GM12873 (cell line): ENCODE measurements around the gene PPP2R2D.

Experiments
- CTCF ChIP-seq: IDR thresholded peaks from 2 replicates; pipeline ENCODE4 v1.5.1; 2012; ENCODE audit warnings: low read depth, mild to moderate bottlenecking, moderate library complexity, low read length, control low read depth; ENCODE audit not compliant: insufficient read depth; ENCODE audit errors: missing control alignments

Gene PPP2R2D

GRCh38 chr10:131963811-131964210, 63.0 kb downstream of the PPP2R2D start:
- no peak for TF ChIP-seq CTCF

- no peak for TF ChIP-seq CTCF
These were observed 63.5 kb downstream of the PPP2R2D start for GRCh38 chr10:131964298-131964697.

GRCh38 chr10:131968949-131969348, 68.1 kb downstream of the PPP2R2D start:
- TF ChIP-seq CTCF = no peak

- no peak for TF ChIP-seq CTCF
These were observed 70.1 kb downstream of the PPP2R2D start for GRCh38 chr10:131970946-131971345.

GRCh38 chr10:131971591-131971990, 70.8 kb downstream of the PPP2R2D start:
- no peak for TF ChIP-seq CTCF

GRCh38 chr10:131972474-131973071, 71.8 kb downstream of the PPP2R2D start:
- TF ChIP-seq CTCF = no peak

GRCh38 chr10:131973160-131973951, 72.5 kb downstream of the PPP2R2D start:
- no peak for TF ChIP-seq CTCF
